H1 (cell line): ENCODE results near the gene NSUN6. TPM values are rescaled to one million over a fixed set of nuclear protein-coding genes. Genes with fewer than 3 reads are reported as not detected.

Source experiments
- GABPA ChIP-seq: IDR thresholded peaks from 2 replicates; pipeline ENCODE4 v1.6.1; 2011; ENCODE audit warnings: mild to moderate bottlenecking, low read length, moderate library complexity, borderline replicate concordance; ENCODE audit not compliant: insufficient read depth
- POLR2AphosphoS5 ChIP-seq: IDR thresholded peaks from 2 replicates; pipeline ENCODE4 v1.6.1; 2011; ENCODE audit warnings: low read depth, low read length
- SAP30 ChIP-seq: fragments of 300-600 bp; sonication (generic); IDR thresholded peaks from 2 replicates; pipeline ENCODE4 v1.7.1; 2012; ENCODE audit warnings: low read length, moderate library complexity, mild to moderate bottlenecking, inconsistent platforms; ENCODE audit not compliant: insufficient read depth, insufficient replicate concordance
- SIRT6 ChIP-seq: IDR thresholded peaks from one replicate; pipeline ENCODE4 v1.7.1; 2012; ENCODE audit warnings: low read length, inconsistent platforms
- polyA plus RNA-seq, 7 experiments: library from polyadenylated mRNA; depleted of rRNA in 3 of 7; stranded (reverse) in 5 of 7; unstranded in 2 of 7; fragments of >200 nt in 5 of 7; fragments of 200-250 nt in 2 of 7; gene quantifications; 1 replicate in 5 of 7; 2 replicates in 1 of 7; 4 replicates in 1 of 7; pipeline versions ENCODE4 v1.2.1 to v1.2.3, GENCODE V29; 2011 to 2013; ENCODE audit warnings: missing spikeins in 2 of 7, mixed read lengths in 2 of 7
- total RNA-seq: library from RNA; stranded (reverse); fragmentation: NEBNext Ultra II Directional; extraction: Animal tissue kit (Norgen Biotek cat#: 25700); gene quantifications from 2 replicates; pipeline ENCODE4 v1.2.1, GENCODE V29; 2021

NSUN6 gene
- total and polyA plus RNA-seq, 2 of the 8 experiments (the other 6 are each of a cell fraction or from before 2014, with no cell fraction given): 5.9 to 14.4 TPM

DNA sequence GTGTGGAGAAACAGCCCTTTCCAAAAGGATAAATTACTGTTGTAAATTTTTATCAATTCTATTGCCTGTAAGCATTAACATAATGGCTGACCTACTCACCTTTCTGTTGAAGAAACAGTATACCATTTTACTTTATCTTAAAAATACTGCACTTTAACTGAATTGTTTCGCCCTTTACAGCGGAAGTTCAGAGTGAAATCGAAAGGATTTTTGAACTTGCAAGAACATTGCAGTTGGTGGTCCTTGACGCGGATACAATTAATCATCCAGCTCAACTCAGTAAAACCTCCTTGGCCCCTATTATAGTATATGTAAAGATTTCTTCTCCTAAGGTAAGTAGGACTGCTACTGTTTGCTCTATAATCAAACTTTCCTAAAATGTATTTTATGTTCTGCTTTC lies 117.5 kb downstream of the NSUN6 start (continued):
- TF ChIP-seq GABPA (no peak), POLR2AphosphoS5 (no peak), SAP30 (no peak), SIRT6 (no peak)
